ENCODE results near the gene MS4A3. TPM values are rescaled to one million over a fixed set of nuclear protein-coding genes. Genes with fewer than 3 reads are reported as not detected.

The MS4A3 gene
- total RNA-seq, 1 experiment from 2014 or later, result not detected

DNA sequence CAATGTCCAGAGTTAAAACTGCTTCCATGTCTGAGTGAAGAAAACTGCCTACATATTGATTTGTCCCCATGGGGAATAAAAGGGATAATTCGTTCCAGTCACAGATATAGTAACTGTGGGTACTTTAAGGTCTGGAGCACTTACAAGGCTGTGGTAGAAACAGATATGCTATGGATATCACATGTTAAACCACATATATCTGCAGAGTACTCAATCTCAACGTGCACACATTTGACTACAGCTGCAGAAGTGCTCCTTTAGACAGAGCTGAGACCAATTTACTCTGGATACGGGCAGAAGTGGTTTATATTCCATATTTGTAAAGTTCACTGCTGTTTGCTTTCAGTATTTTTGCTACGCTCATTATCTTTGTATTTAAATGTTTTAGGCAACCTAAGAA is 22.3 kb downstream of the MS4A3 start:
- no peaks in the 10 kb centered on the region for H3K79me2 ChIP-seq (ENCODE audit: low read length)
- no peaks in the 10 kb centered on the region for H3K27me3 ChIP-seq (ENCODE audit: low read length)
- no peaks in the 10 kb centered on the region for H4K20me1 ChIP-seq (ENCODE audit: insufficient read depth, low read depth, low read length)
- H3K27ac ChIP-seq (ENCODE audit: low read length), result no peak overlapping the region
- no peaks in the 10 kb centered on the region for H3K36me3 ChIP-seq (ENCODE audit: insufficient read depth, low read length)
- H3K4me3 ChIP-seq (ENCODE audit: low read length), result no peak overlapping the region
- H3K4me2 ChIP-seq (ENCODE audit: low read depth, low read length, poor library complexity, severe bottlenecking), result no peak overlapping the region
- H3K9me3 ChIP-seq (ENCODE audit: low read length), result no peaks in the 10 kb centered on the region
- H2AFZ ChIP-seq (ENCODE audit: low read length), result no peak overlapping the region
- H3K9ac ChIP-seq (ENCODE audit: low read length), result no peak overlapping the region
- no peaks in the 10 kb centered on the region for H3K4me1 ChIP-seq (ENCODE audit: low read length)
- H3K9me2 ChIP-seq (replicated peaks; ENCODE audit: insufficient read depth, low read length), result no peaks in the 10 kb centered on the region
- no peak for DNase-seq

DNA sequence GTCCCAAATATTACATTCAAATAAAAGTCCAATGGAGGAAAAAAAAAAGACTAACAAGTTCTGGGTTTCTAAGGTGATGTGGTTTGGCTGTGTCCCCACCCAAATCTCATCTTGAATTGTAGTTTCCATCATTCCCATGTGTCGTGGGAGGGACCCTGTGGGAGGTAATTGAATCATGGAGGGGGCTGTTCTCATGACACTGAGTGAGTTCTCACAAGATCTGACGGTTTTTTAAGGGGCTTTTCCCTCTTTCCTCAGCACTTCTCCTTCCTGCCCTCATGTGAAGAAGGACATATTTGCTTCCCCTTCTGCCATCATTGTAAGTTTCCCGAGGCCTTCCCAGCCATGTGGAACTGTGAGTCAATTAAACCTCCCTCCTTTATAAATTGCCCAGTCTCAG is 24.1 kb downstream of the MS4A3 start:
- no peaks in the 10 kb centered on the region for H3K27me3 ChIP-seq (ENCODE audit: low read length)
- H3K4me2 ChIP-seq (ENCODE audit: low read depth, low read length, poor library complexity, severe bottlenecking), result no peak overlapping the region
- no peak overlapping the region for H3K9ac ChIP-seq (ENCODE audit: low read length)
- H4K20me1 ChIP-seq (ENCODE audit: insufficient read depth, low read depth, low read length), result no peaks in the 10 kb centered on the region
- no peak for DNase-seq
- H3K9me2 ChIP-seq (replicated peaks; ENCODE audit: insufficient read depth, low read length), result no peaks in the 10 kb centered on the region
- no peaks in the 10 kb centered on the region for H3K36me3 ChIP-seq (ENCODE audit: insufficient read depth, low read length)
- no peaks in the 10 kb centered on the region for H3K79me2 ChIP-seq (ENCODE audit: low read length)
- H3K4me3 ChIP-seq (ENCODE audit: low read length), result no peak overlapping the region
- H3K4me1 ChIP-seq (ENCODE audit: low read length), result no peaks in the 10 kb centered on the region
- H2AFZ ChIP-seq (ENCODE audit: low read length), result no peak overlapping the region
- no peak overlapping the region for H3K27ac ChIP-seq (ENCODE audit: low read length)
- H3K9me3 ChIP-seq (ENCODE audit: low read length), result no peaks in the 10 kb centered on the region

DNA sequence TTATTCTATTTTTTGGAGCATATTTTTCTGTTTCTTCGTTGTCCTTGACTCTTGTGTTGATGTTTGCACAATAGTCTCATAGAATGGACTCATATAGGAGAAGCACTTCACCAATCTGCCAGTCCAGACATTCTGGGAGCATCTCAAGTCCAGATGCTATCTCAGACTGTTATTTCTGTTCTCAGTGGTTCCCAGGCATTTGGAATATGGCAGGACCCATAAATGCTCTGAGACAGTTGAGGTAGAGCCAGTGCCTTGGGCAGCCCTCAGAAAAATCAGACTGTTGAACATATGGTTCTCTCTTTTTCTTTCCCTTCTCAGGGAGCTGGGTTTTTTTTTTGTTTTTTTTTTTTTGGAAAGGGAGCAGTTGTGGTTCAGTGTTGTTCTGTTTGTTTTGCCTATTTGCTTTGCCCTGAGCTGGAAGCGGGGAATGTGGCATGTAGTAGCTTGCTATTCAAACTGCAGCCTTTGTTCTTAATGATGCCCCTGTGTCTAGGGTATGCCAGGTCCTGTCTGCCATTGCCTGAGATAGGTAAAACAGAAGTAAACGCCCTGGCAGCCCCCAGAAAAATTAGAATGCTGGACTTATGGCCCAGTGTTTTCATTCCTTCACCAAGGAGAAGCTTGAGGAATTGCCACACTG is 28.3 kb downstream of the MS4A3 start:
- H3K27ac ChIP-seq (ENCODE audit: low read length), result no peak overlapping the region
- H2AFZ ChIP-seq (ENCODE audit: low read length), result no peak overlapping the region
- no peak overlapping the region for H3K4me2 ChIP-seq (ENCODE audit: low read depth, low read length, poor library complexity, severe bottlenecking)
- H3K4me3 ChIP-seq (ENCODE audit: low read length), result no peak overlapping the region
- no peak overlapping the region for H3K9ac ChIP-seq (ENCODE audit: low read length)
- H3K9me3 ChIP-seq (ENCODE audit: low read length), result no peaks in the 10 kb centered on the region
- H3K4me1 ChIP-seq (ENCODE audit: low read length), result no peaks in the 10 kb centered on the region
- no peak for DNase-seq
- H3K27me3 ChIP-seq (ENCODE audit: low read length), result no peaks in the 10 kb centered on the region
- H4K20me1 ChIP-seq (ENCODE audit: insufficient read depth, low read depth, low read length), result no peaks in the 10 kb centered on the region
- H3K36me3 ChIP-seq (ENCODE audit: insufficient read depth, low read length), result no peaks in the 10 kb centered on the region
- H3K9me2 ChIP-seq (replicated peaks; ENCODE audit: insufficient read depth, low read length), result no peaks in the 10 kb centered on the region
- no peaks in the 10 kb centered on the region for H3K79me2 ChIP-seq (ENCODE audit: low read length)

DNA sequence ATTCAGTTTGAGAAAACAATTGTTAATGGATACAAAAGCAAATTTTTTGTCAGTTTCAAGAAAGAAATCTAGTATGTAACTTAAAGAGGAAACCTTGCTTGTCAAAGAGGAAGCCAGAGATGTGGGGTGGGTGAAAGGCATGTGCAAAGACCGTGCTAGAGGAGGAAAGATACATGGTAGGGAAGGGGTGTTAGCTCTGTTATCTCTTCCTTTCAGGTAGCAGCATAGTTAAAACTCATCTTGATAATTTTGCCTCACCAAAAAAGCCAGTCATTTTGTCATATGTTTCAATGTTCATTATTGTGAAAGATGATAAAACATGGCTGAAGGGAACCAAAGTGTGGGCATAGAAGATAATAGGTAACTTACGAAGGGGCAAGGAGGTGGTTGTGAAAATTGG is 29.4 kb downstream of the MS4A3 start:
- no peak overlapping the region for H3K27ac ChIP-seq (ENCODE audit: low read length)
- H3K4me1 ChIP-seq (ENCODE audit: low read length), result no peaks in the 10 kb centered on the region
- no peaks in the 10 kb centered on the region for H3K79me2 ChIP-seq (ENCODE audit: low read length)
- H4K20me1 ChIP-seq (ENCODE audit: insufficient read depth, low read depth, low read length), result no peaks in the 10 kb centered on the region
- no peak overlapping the region for H3K4me2 ChIP-seq (ENCODE audit: low read depth, low read length, poor library complexity, severe bottlenecking)
- no peak for DNase-seq
- H2AFZ ChIP-seq (ENCODE audit: low read length), result no peak overlapping the region
- no peaks in the 10 kb centered on the region for H3K9me2 ChIP-seq (replicated peaks; ENCODE audit: insufficient read depth, low read length)
- H3K27me3 ChIP-seq (ENCODE audit: low read length), result no peaks in the 10 kb centered on the region
- H3K9me3 ChIP-seq (ENCODE audit: low read length), result no peaks in the 10 kb centered on the region
- no peak overlapping the region for H3K4me3 ChIP-seq (ENCODE audit: low read length)
- no peak overlapping the region for H3K9ac ChIP-seq (ENCODE audit: low read length)
- no peaks in the 10 kb centered on the region for H3K36me3 ChIP-seq (ENCODE audit: insufficient read depth, low read length)

DNA sequence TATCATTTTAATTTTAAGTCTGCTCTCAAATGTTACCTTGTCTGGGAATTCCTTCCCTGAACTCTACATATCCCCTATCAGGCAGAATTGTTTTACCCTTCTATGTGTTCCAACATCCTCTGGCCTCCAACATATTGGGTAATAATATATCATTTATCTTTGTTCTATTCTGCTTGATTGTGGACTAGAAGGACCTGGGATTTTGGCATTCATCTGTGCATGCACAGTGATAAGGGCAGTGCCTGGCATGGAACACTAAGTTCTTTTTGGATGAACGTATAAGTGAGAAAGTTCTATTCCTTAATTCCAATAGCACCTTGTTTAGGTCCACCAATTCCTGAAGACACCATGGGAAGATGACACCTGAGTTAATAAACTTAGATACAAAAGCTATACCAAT is 30.8 kb downstream of the MS4A3 start:
- Histone ChIP-seq H2AFZ (ENCODE audit: low read length) (no peak overlapping the region), H3K4me1 (ENCODE audit: low read length) (no peaks in the 10 kb centered on the region), H3K27ac (ENCODE audit: low read length) (no peak overlapping the region), H3K79me2 (ENCODE audit: low read length) (no peaks in the 10 kb centered on the region), H3K4me2 (ENCODE audit: low read depth, low read length, poor library complexity, severe bottlenecking) (no peak overlapping the region), H4K20me1 (ENCODE audit: insufficient read depth, low read depth, low read length) (no peaks in the 10 kb centered on the region), H3K4me3 (ENCODE audit: low read length) (no peak overlapping the region), H3K27me3 (ENCODE audit: low read length) (no peaks in the 10 kb centered on the region), H3K36me3 (ENCODE audit: insufficient read depth, low read length) (no peaks in the 10 kb centered on the region), H3K9ac (ENCODE audit: low read length) (no peak overlapping the region), H3K9me2 (replicated peaks; ENCODE audit: insufficient read depth, low read length) (no peaks in the 10 kb centered on the region), H3K9me3 (ENCODE audit: low read length) (no peaks in the 10 kb centered on the region)
- no peak for DNase-seq

DNA sequence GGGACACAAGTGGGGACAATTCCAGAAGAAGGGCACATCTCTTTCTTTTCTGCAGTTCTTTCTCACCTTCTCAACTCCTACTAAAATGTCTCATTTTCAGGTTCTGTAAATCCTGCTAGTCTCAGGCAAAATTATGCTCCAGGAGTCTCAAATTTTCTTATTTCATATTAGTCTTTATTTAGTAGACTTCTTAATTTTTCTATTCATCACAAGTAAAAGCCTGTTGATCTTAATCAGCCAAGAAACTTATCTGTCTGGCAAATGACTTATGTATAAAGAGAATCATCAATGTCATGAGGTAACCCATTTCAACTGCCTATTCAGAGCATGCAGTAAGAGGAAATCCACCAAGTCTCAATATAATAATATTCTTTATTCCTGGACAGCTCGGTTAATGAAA is 31.9 kb downstream of the MS4A3 start, which contains the start of gene MS4A2:
Gene MS4A2, plus strand, starts transcription at position 301 of the 400 bp plus-strand sequence. CDS start 102 bp downstream, outside the sequence.
- H3K9me3 ChIP-seq (ENCODE audit: low read length), result no peaks in the 10 kb centered on the region
- H2AFZ ChIP-seq (ENCODE audit: low read length), result no peak within 1 kb of the TSS
- no peaks in the 10 kb centered on the region for H3K79me2 ChIP-seq (ENCODE audit: low read length)
- H3K9ac ChIP-seq (ENCODE audit: low read length), result no peak within 1 kb of the TSS
- no peaks in the 10 kb centered on the region for H3K9me2 ChIP-seq (replicated peaks; ENCODE audit: insufficient read depth, low read length)
- no peaks in the 10 kb centered on the region for H3K36me3 ChIP-seq (ENCODE audit: insufficient read depth, low read length)
- no peaks in the 10 kb centered on the region for H3K4me1 ChIP-seq (ENCODE audit: low read length)
- H3K4me2 ChIP-seq (ENCODE audit: low read depth, low read length, poor library complexity, severe bottlenecking), result no peak within 1 kb of the TSS
- DNase-seq, result no peak
- no peak within 1 kb of the TSS for H3K4me3 ChIP-seq (ENCODE audit: low read length)
- H4K20me1 ChIP-seq (ENCODE audit: insufficient read depth, low read depth, low read length), result no peaks in the 10 kb centered on the region
- H3K27ac ChIP-seq (ENCODE audit: low read length), result no peak within 1 kb of the TSS
- H3K27me3 ChIP-seq (ENCODE audit: low read length), result no peaks in the 10 kb centered on the region

DNA sequence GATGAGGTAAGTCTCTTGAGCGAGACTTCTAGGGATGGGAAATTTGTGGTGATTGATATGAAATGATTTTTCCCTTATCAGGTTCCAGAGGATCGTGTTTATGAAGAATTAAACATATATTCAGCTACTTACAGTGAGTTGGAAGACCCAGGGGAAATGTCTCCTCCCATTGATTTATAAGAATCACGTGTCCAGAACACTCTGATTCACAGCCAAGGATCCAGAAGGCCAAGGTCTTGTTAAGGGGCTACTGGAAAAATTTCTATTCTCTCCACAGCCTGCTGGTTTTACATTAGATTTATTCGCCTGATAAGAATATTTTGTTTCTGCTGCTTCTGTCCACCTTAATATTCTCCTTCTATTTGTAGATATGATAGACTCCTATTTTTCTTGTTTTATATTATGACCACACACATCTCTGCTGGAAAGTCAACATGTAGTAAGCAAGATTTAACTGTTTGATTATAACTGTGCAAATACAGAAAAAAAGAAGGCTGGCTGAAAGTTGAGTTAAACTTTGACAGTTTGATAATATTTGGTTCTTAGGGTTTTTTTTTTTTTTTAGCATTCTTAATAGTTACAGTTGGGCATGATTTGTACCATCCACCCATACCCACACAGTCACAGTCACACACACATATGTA is 39.1 kb downstream of the MS4A3 start:
- Histone ChIP-seq H4K20me1 (ENCODE audit: insufficient read depth, low read depth, low read length) (no peaks in the 10 kb centered on the region), H3K36me3 (ENCODE audit: insufficient read depth, low read length) (no peaks in the 10 kb centered on the region), H3K9me2 (replicated peaks; ENCODE audit: insufficient read depth, low read length) (no peaks in the 10 kb centered on the region), H3K4me3 (ENCODE audit: low read length) (no peak overlapping the region), H3K9ac (ENCODE audit: low read length) (no peak overlapping the region), H2AFZ (ENCODE audit: low read length) (no peak overlapping the region), H3K27me3 (ENCODE audit: low read length) (no peaks in the 10 kb centered on the region), H3K79me2 (ENCODE audit: low read length) (no peaks in the 10 kb centered on the region), H3K27ac (ENCODE audit: low read length) (no peak overlapping the region), H3K4me2 (ENCODE audit: low read depth, low read length, poor library complexity, severe bottlenecking) (no peak overlapping the region), H3K4me1 (ENCODE audit: low read length) (no peaks in the 10 kb centered on the region), H3K9me3 (ENCODE audit: low read length) (no peaks in the 10 kb centered on the region)
- no peak for DNase-seq

DNA sequence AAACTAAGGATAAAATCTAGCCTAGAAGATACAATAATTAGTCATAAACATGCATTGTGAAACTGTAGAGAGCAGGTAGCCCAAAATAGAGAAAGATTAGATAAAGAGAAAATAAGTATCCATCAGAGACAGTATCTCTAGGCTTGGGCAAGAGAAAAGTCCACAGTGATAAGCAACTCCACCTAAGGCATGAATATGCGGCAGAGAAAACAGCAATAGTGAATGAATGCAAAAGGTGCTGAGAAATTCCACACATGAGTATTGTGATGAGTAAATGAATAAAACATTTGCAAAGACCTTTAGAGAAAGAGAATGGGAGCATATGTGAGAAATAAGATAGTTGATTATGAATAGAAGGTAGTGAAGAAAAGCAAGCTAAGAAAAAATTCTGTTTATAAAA is 40.7 kb downstream of the MS4A3 start:
- Histone ChIP-seq H2AFZ (ENCODE audit: low read length) (no peak overlapping the region), H3K9ac (ENCODE audit: low read length) (no peak overlapping the region)

More for the DNA sequence above, 40.7 kb downstream of the MS4A3 start:
- H3K4me1 ChIP-seq (ENCODE audit: low read length), result no peaks in the 10 kb centered on the region
- no peaks in the 10 kb centered on the region for H3K36me3 ChIP-seq (ENCODE audit: insufficient read depth, low read length)
- H3K27me3 ChIP-seq (ENCODE audit: low read length), result no peaks in the 10 kb centered on the region
- H3K9me3 ChIP-seq (ENCODE audit: low read length), result no peaks in the 10 kb centered on the region
- H3K27ac ChIP-seq (ENCODE audit: low read length), result no peak overlapping the region
- no peak overlapping the region for H3K4me2 ChIP-seq (ENCODE audit: low read depth, low read length, poor library complexity, severe bottlenecking)
- no peaks in the 10 kb centered on the region for H4K20me1 ChIP-seq (ENCODE audit: insufficient read depth, low read depth, low read length)
- H3K4me3 ChIP-seq (ENCODE audit: low read length), result no peak overlapping the region
- no peaks in the 10 kb centered on the region for H3K79me2 ChIP-seq (ENCODE audit: low read length)
- no peak for DNase-seq
- no peaks in the 10 kb centered on the region for H3K9me2 ChIP-seq (replicated peaks; ENCODE audit: insufficient read depth, low read length)

All from Karpas-422 (cell line).